GM20000 (cell line): ENCODE data around the gene RPRML.

Source experiments
- DNase-seq: peaks from one replicate; pipeline ENCODE4 v3.0.0; 2012; ENCODE audit warnings: low spot score
- CTCF ChIP-seq: IDR thresholded peaks from 2 replicates; pipeline ENCODE4 v1.5.1; 2012; ENCODE audit warnings: mild to moderate bottlenecking, control low read depth; ENCODE audit errors: extremely low read depth, missing control alignments

Gene RPRML

GRCh38 chr17:46982577-46982976 is 3.5 kb upstream of the RPRML start:
- no peak for TF ChIP-seq CTCF
- no peak for DNase-seq

- DNase-seq: peak; percentile 44
- no peak for TF ChIP-seq CTCF
Observed at GRCh38 chr17:46978489-46979146, 435 bp downstream of the RPRML start.

GRCh38 chr17:46977750-46978488 is 1.1 kb downstream of the RPRML start:
- TF ChIP-seq CTCF: no peak
- no peak for DNase-seq

- no peak for DNase-seq
- no peak for TF ChIP-seq CTCF
Observed at GRCh38 chr17:46977348-46977747, 1.7 kb downstream of the RPRML start.

- no peak for DNase-seq
Observed at GRCh38 chr17:46976626-46977270, 2.3 kb downstream of the RPRML start.

GRCh38 chr17:46975287-46975686 is 3.8 kb downstream of the RPRML start:
- DNase-seq: no peak
- no peak for TF ChIP-seq CTCF

More at GRCh38 chr17:46976626-46977270, 2.3 kb downstream of the RPRML start:
- TF ChIP-seq CTCF: no peak

- TF ChIP-seq CTCF: no peak
Observed at GRCh38 chr17:46974086-46974485, 5.0 kb downstream of the RPRML start.

More at GRCh38 chr17:46974086-46974485, 5.0 kb downstream of the RPRML start:
- no peak for DNase-seq
